ENCODE results near the gene MICAL3.

- TF ChIP-seq EZH2phosphoT487 (IDR thresholded peaks at IDR 0.05; ENCODE audit: borderline replicate concordance, low read depth) (no peak), TEAD4 (IDR thresholded peaks at IDR 0.05; ENCODE audit: borderline replicate concordance, insufficient read depth) (no peak), MXI1 (IDR thresholded peaks at IDR 0.05; ENCODE audit: low read depth, low read length) (no peak), CTCF (IDR thresholded peaks at IDR 0.05) (no peak), GATA2 (CRISPR knock-in tag; IDR thresholded peaks at IDR 0.05) (no peak), PBX3 (IDR thresholded peaks at IDR 0.05) (no peak), REST (IDR thresholded peaks at IDR 0.05; ENCODE audit: low read depth, low read length) (no peak), TCF12 (IDR thresholded peaks at IDR 0.05) (no peak), EP300 (IDR thresholded peaks at IDR 0.05; ENCODE audit: borderline replicate concordance in 1 of 2, low read depth in 1 of 2, low read length in 1 of 2) (no peak), RFX5 (IDR thresholded peaks at IDR 0.05; ENCODE audit: low read length) (no peak), FOXM1 (IDR thresholded peaks at IDR 0.05; ENCODE audit: low read depth) (no peak), MEF2A (IDR thresholded peaks at IDR 0.05; ENCODE audit: borderline replicate concordance, low read depth) (no peak), ZBTB33 (IDR thresholded peaks at IDR 0.05; ENCODE audit: borderline replicate concordance, low read depth) (no peak), MAX (IDR thresholded peaks at IDR 0.05; ENCODE audit: low read depth) (no peak)
Observed at GRCh38 chr22:17822087-17822486, 202.3 kb downstream of the MICAL3 start.
